Measurements from ENCODE around the gene TIAM2. TPM values are rescaled to one million over a fixed set of nuclear protein-coding genes. Genes with fewer than 3 reads are reported as not detected.

Gene TIAM2
- total RNA-seq, 4 donors from 2014 or later = 8.6 to 17.0 (median 14.8) TPM

GRCh38 chr6:155246825-155247224 lies 251.7 kb downstream of the TIAM2 start:
- 100% methylated on average over 2 of the region's 2 CpGs for WGBS
- no peak for TF ChIP-seq POLR2AphosphoS5 (IDR thresholded peaks at IDR 0.05)
- TF ChIP-seq POLR2A (IDR thresholded peaks at IDR 0.05; ENCODE audit: low read depth) = no peak
- TF ChIP-seq EP300 (IDR thresholded peaks at IDR 0.05) = no peak
- TF ChIP-seq CTCF (IDR thresholded peaks at IDR 0.05) = no peak
- Histone ChIP-seq H3K27ac (replicated peaks in 1 of 4) (peak overlapping the region; percentile 50 to 84 (median 73)), H3K4me3 (no peak overlapping the region), H3K36me3 (peaks cover 0 to 21% (median 2%) of the 10 kb centered on the region in 4 donors), H3K27me3 (no peaks in the 10 kb centered on the region), H3K4me1 (peaks cover 6 to 64% (median 33%) of the 10 kb centered on the region in 4 donors), H3K9me3 (no peaks in the 10 kb centered on the region)
- intact Hi-C loops (cut with DNase I) = no loop called here
- DNase-seq (ENCODE audit: extremely low spot score) = no peak

GRCh38 chr6:155247618-155248007 lies 252.5 kb downstream of the TIAM2 start:
- TF ChIP-seq EP300 (IDR thresholded peaks at IDR 0.05) (no peak), POLR2AphosphoS5 (IDR thresholded peaks at IDR 0.05) (no peak), CTCF (IDR thresholded peaks at IDR 0.05) (no peak), POLR2A (IDR thresholded peaks at IDR 0.05; ENCODE audit: low read depth) (no peak)
- peaks cover 6 to 56% (median 28%) of the 10 kb centered on the region in 4 donors for H3K4me1 ChIP-seq
- no peak for DNase-seq (ENCODE audit: extremely low spot score)
- H3K36me3 ChIP-seq = peaks cover 0 to 29% (median 2%) of the 10 kb centered on the region in 4 donors
- peak overlapping the region in 1 of 4 donors; percentile 42 for H3K4me3 ChIP-seq
- H3K27me3 ChIP-seq = no peaks in the 10 kb centered on the region
- no peaks in the 10 kb centered on the region for H3K9me3 ChIP-seq
- intact Hi-C loops (cut with DNase I) = no loop called here
- 84% methylated on average over 5 of the region's 5 CpGs for WGBS
- peak overlapping the region; percentile 73 to 84 (median 74) for H3K27ac ChIP-seq (replicated peaks in 1 of 4)

- Histone ChIP-seq H3K27me3 (no peaks in the 10 kb centered on the region), H3K36me3 (peaks cover 0 to 34% (median 2%) of the 10 kb centered on the region in 4 donors), H3K4me1 (peaks cover 6 to 56% (median 32%) of the 10 kb centered on the region in 4 donors), H3K4me3 (peak overlapping the region in 1 of 4 donors; percentile 42), H3K27ac (replicated peaks in 1 of 4) (peak overlapping the region; percentile 73 to 84 (median 74)), H3K9me3 (no peaks in the 10 kb centered on the region)
- intact Hi-C loops (cut with DNase I) = no loop called here
- WGBS = 69% methylated on average over 30 of the region's 30 CpGs
- DNase-seq (ENCODE audit: extremely low spot score) = no peak
- TF ChIP-seq POLR2AphosphoS5 (IDR thresholded peaks at IDR 0.05) (peak in 1 of 2 donors; percentile 22), EP300 (IDR thresholded peaks at IDR 0.05) (no peak), CTCF (IDR thresholded peaks at IDR 0.05) (peak; percentile 76 to 78 (median 77)), POLR2A (IDR thresholded peaks at IDR 0.05; ENCODE audit: low read depth) (no peak)
Observed at GRCh38 chr6:155248008-155249001, 253.2 kb downstream of the TIAM2 start.

GRCh38 chr6:155250701-155251381 lies 255.7 kb downstream of the TIAM2 start:
- Histone ChIP-seq H3K36me3 (peaks cover 0 to 57% (median 7%) of the 10 kb centered on the region in 4 donors), H3K27me3 (no peaks in the 10 kb centered on the region), H3K9me3 (no peaks in the 10 kb centered on the region), H3K27ac (replicated peaks in 1 of 4) (no peak overlapping the region), H3K4me3 (no peak overlapping the region), H3K4me1 (peaks cover 9 to 42% (median 31%) of the 10 kb centered on the region in 4 donors)
- no peak for DNase-seq (ENCODE audit: extremely low spot score)
- 91% methylated on average over 10 of the region's 10 CpGs for WGBS
- no peak for TF ChIP-seq EP300 (IDR thresholded peaks at IDR 0.05)
- TF ChIP-seq POLR2AphosphoS5 (IDR thresholded peaks at IDR 0.05) = no peak
- TF ChIP-seq POLR2A (IDR thresholded peaks at IDR 0.05; ENCODE audit: low read depth) = no peak
- TF ChIP-seq CTCF (IDR thresholded peaks at IDR 0.05) = no peak
- intact Hi-C loops (cut with DNase I) = loop anchor here (2.0 to 5.0 kb wide), 2 partner anchors 72 to 324 kb away; no protein-coding TSS in a partner anchor

Data from esophagus muscularis mucosa (tissue), 4 donors.